Measurements from ENCODE around the gene TGM6. TPM values are rescaled to one million over a fixed set of nuclear protein-coding genes. Genes with fewer than 3 reads are reported as not detected.
A peak's percentile ranks its signal among the peaks of the same experiment; 100 is the strongest.

TGM6 gene
- total RNA-seq, 1 experiment from 2014 or later = not detected

DNA sequence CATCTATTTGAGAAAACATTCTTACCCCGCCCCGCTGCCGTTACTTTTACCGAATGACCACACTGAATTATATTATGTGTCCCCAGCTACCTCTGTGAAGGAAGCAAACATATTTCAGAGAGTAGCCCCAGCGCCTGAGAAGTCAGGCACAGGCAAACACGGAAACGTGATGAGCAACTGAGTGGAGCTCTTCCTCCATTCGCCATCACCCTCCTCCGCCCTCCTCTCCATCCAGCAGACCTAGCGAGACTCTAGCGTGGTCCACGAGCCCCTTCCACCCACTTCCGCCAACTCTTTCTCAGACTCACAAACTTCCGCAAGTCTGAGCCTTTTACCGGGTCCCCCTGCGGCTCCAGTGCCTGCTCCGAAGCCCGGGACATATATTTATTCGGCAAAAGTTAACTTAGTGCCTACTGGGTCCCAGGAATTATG lies 89.3 kb downstream of the TGM6 start:
- BruUV-seq (replicated peaks) = no TSS peak
- Histone ChIP-seq H3K4me1 (ENCODE audit: insufficient read depth, low read length) (peaks cover 20% of the 10 kb centered on the region), H3K36me3 (ENCODE audit: low read depth, low read length) (peaks cover 45% of the 10 kb centered on the region), H3K9me2 (replicated peaks; ENCODE audit: low read length) (no peaks in the 10 kb centered on the region), H3K9ac (ENCODE audit: low read length) (peak overlapping the region; percentile 99), H4K20me1 (ENCODE audit: low read length) (peaks cover 48% of the 10 kb centered on the region), H3K27me3 (ENCODE audit: low read length) (no peaks in the 10 kb centered on the region), H2AFZ (ENCODE audit: low read length) (peak overlapping the region; percentile 51), H3F3A (ENCODE audit: low read length, unreplicated experiment) (no peaks in the 10 kb centered on the region), H3K79me2 (ENCODE audit: low read length) (peaks cover 53% of the 10 kb centered on the region), H3K27ac (ENCODE audit: low read length) (peak overlapping the region; percentile 71), H3K9me3 (ENCODE audit: low read length) (no peaks in the 10 kb centered on the region), H3K4me3 (ENCODE audit: low read length) (peak overlapping the region; percentile 99), H3K4me2 (ENCODE audit: low read length) (peak overlapping the region; percentile 96)
- DNase-seq = peak; percentile 48
- TF ChIP-seq, protein P1, sequence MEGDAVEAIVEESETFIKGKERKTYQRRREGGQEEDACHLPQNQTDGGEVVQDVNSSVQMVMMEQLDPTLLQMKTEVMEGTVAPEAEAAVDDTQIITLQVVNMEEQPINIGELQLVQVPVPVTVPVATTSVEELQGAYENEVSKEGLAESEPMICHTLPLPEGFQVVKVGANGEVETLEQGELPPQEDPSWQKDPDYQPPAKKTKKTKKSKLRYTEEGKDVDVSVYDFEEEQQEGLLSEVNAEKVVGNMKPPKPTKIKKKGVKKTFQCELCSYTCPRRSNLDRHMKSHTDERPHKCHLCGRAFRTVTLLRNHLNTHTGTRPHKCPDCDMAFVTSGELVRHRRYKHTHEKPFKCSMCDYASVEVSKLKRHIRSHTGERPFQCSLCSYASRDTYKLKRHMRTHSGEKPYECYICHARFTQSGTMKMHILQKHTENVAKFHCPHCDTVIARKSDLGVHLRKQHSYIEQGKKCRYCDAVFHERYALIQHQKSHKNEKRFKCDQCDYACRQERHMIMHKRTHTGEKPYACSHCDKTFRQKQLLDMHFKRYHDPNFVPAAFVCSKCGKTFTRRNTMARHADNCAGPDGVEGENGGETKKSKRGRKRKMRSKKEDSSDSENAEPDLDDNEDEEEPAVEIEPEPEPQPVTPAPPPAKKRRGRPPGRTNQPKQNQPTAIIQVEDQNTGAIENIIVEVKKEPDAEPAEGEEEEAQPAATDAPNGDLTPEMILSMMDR (conservative IDR thresholded peaks at IDR 0.05; ENCODE audit: low read depth, low read length) = no peak
- no peak for TF ChIP-seq EZH2phosphoT487 (IDR thresholded peaks at IDR 0.05; ENCODE audit: borderline replicate concordance, low read length)
- no peak for TF ChIP-seq EZH2 (IDR thresholded peaks at IDR 0.05; ENCODE audit: low read length, unreplicated experiment)
- ChIA-PET POLR2A (ENCODE audit: unreplicated experiment) (interaction anchor here (0.5 to 1.0 kb wide), 4 partner anchors 10 to 1636 kb away, joined by 3 to 5 read pairs (median 4); no protein-coding TSS in a partner anchor), CTCF (interaction anchor here (0.7 to 1.4 kb wide), 3 partner anchors 15 to 52 kb away, joined by 3 to 6 read pairs (median 4); no protein-coding TSS in a partner anchor)
- intact Hi-C loops (cut with micrococcal nuclease) = loop anchor here (1.0 kb wide), 1 partner anchor 39 kb away; no protein-coding TSS in a partner anchor
- peak; percentile 45 for ATAC-seq

DNA sequence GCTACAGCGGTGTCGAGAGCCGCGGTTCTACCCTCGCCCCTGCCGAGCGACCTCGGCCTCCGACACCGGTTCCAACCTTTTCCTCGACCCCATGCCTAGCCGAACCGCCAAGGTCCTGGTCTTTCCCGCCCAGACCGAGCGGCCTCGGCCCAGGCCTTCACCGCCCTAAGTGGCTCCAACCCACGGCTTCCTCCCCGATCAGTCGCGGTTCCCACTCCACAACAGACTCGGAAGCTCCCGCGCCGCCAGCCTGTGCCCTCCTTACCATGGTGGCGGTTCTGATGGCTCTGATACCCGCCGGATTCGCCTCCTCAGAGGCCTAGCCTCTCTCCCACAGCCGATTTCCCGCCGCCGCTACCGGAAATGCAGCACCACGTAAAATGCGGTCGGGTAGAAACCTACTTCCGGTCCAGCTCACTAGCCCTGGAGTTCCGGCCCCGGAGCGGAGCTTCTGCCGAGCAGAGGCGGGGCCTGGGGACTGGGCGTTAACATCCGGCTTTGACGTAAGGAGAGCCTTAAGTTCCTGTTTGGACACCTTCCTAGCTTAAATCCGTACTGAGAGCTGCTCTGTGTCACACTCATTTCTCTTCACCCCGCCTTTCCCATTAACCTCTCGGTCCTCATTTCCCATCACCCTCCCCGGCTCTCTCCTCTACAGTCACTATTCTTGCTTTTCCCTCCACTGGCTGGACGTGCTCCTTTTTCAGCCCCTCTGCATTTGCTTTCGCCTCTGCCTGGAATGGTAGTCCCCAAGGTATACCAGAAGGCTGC lies 89.9 kb downstream of the TGM6 start, which contains the start of gene SNRPB:
TSS of gene SNRPB (minus strand) at position 367 of the 771 bp plus-strand sequence. CDS start at position 268, 99 bp downstream.
- TSS peak; percentile 73 for BruUV-seq (replicated peaks)
- TF ChIP-seq, protein P1 (conservative IDR thresholded peaks at IDR 0.05; ENCODE audit: low read depth, low read length) = no peak
- TF ChIP-seq EZH2phosphoT487 (IDR thresholded peaks at IDR 0.05; ENCODE audit: borderline replicate concordance, low read length) (no peak), EZH2 (IDR thresholded peaks at IDR 0.05; ENCODE audit: low read length, unreplicated experiment) (no peak)
- ATAC-seq = peak; percentile 97
- POLR2A ChIA-PET (ENCODE audit: unreplicated experiment) = interaction anchor here (0.5 to 1.0 kb wide), 7 partner anchors 9 to 622 kb away, joined by 3 to 5 read pairs (median 3); no protein-coding TSS in a partner anchor
- H3K4me2 ChIP-seq (ENCODE audit: low read length) = peak within 1 kb of the TSS; percentile 96
- CTCF ChIA-PET = interaction anchor here (0.7 to 1.4 kb wide), 4 partner anchors 16 to 59 kb away, joined by 3 to 6 read pairs (median 4); no protein-coding TSS in a partner anchor
- no peaks in the 10 kb centered on the region for H3F3A ChIP-seq (ENCODE audit: low read length, unreplicated experiment)
- H3K9ac ChIP-seq (ENCODE audit: low read length) = peak within 1 kb of the TSS; percentile 99
- intact Hi-C loops (cut with micrococcal nuclease) = loop anchor here (1.0 kb wide), 1 partner anchor 39 kb away; no protein-coding TSS in a partner anchor
- H3K27ac ChIP-seq (ENCODE audit: low read length) = peak within 1 kb of the TSS; percentile 71
- no peaks in the 10 kb centered on the region for H3K9me3 ChIP-seq (ENCODE audit: low read length)
- H3K4me3 ChIP-seq (ENCODE audit: low read length) = peak within 1 kb of the TSS; percentile 99
- H3K27me3 ChIP-seq (ENCODE audit: low read length) = no peaks in the 10 kb centered on the region
- H3K79me2 ChIP-seq (ENCODE audit: low read length) = peaks cover 50% of the 10 kb centered on the region
- H3K4me1 ChIP-seq (ENCODE audit: insufficient read depth, low read length) = peaks cover 20% of the 10 kb centered on the region
- peaks cover 43% of the 10 kb centered on the region for H4K20me1 ChIP-seq (ENCODE audit: low read length)
- H3K9me2 ChIP-seq (replicated peaks; ENCODE audit: low read length) = no peaks in the 10 kb centered on the region
- peaks cover 39% of the 10 kb centered on the region for H3K36me3 ChIP-seq (ENCODE audit: low read depth, low read length)
- H2AFZ ChIP-seq (ENCODE audit: low read length) = peak within 1 kb of the TSS; percentile 76
- peak; percentile 99 for DNase-seq
